K562 (cell line): ENCODE data around the gene ESR2. TPM values are rescaled to one million over a fixed set of nuclear protein-coding genes. Genes with fewer than 3 reads are reported as not detected.
A peak's percentile ranks its signal among the peaks of the same experiment; 100 is the strongest.
"Not testable (repeated sequence)": the region's sequence is repeated elsewhere in the genome, so short reads cannot be mapped to it uniquely, and the experiment has no call there.

Experiments
- ATAC-seq: fragments of 200-7000 bp; cut with Tn5 transposase; 3 replicates; pipeline ENCODE4 v1.9.1; 2020; ENCODE audit warnings: moderate library complexity
- BruUV-seq: library from RNA; stranded (reverse); fragments of 400-500 nt; replicated peaks from 2 replicates; lab custom pipeline; 2021; lab: Mats Ljungman, UMichigan
- CTCF ChIA-PET: fragments of 300-600 bp; formaldehyde crosslinking; extraction: SDS; loops from one replicate; lab custom pipeline; 2021; ENCODE audit warnings: low intra/inter-chr PET ratio; lab: Yijun Ruan, JAX
- POLR2A ChIA-PET: fragments of 300-600, 350-650 bp; sonication (Branson Sonifier 250); formaldehyde crosslinking; extraction: SDS; loops from one replicate; lab custom pipeline; 2021; ENCODE audit warnings: antibody characterized with exemption, inconsistent platforms; lab: Yijun Ruan, JAX
- DNase-seq, 4 experiments: peaks; one replicate each; pipeline versions ENCODE4 v3.0.0 to v3.0.0-alpha.2; 2011 to 2018; ENCODE audit warnings: low spot score in 3 of 4, mixed read lengths in 3 of 4; ENCODE audit errors: extremely low read depth in 1 of 4
- FAIRE-seq: peaks from 2 replicates; lab custom pipeline; 2011; peaks lifted over from hg19 to GRCh38; lab: Jason Lieb, UNC
- H2AFZ ChIP-seq: 2 replicates; pipeline ENCODE4 v1.6.0; 2011; ENCODE audit warnings: low read depth, low read length, control low read depth, inconsistent platforms
- H3K27ac ChIP-seq: fragments of 200-600 bp; 3 replicates; pipeline ENCODE4 v1.8.0; 2011; ENCODE audit warnings: low read depth, mild to moderate bottlenecking, control low read depth, inconsistent platforms, low read length, moderate library complexity, mixed read lengths; ENCODE audit errors: extremely low read depth
- H3K27me3 ChIP-seq, 2 experiments: fragments of 300-600 bp in 1 of 2; 2 replicates in 1 of 2; 3 replicates in 1 of 2; pipeline versions ENCODE4 v1.6.0 to v1.8.0; 2011; ENCODE audit warnings: inconsistent platforms in 2 of 2, low read length in 2 of 2, mild to moderate bottlenecking in 1 of 2, mixed read lengths in 1 of 2, moderate library complexity in 1 of 2; ENCODE audit not compliant: control insufficient read depth in 2 of 2, insufficient read depth in 2 of 2
- H3K36me3 ChIP-seq: fragments of 300-600 bp; 3 replicates; pipeline ENCODE4 v1.8.0; 2011; ENCODE audit warnings: mild to moderate bottlenecking, low read length, inconsistent platforms; ENCODE audit not compliant: control insufficient read depth, insufficient read depth
- H3K4me1 ChIP-seq, 2 experiments: fragments of 200-600 bp in 1 of 2; replicated peaks in 1 of 2; 2 replicates in 1 of 2; 3 replicates in 1 of 2; pipeline versions ENCODE4 v1.5.1 to v1.8.0; 2011; ENCODE audit warnings: inconsistent platforms in 2 of 2, low read length in 2 of 2, mild to moderate bottlenecking in 1 of 2, mixed read lengths in 1 of 2, moderate library complexity in 1 of 2; ENCODE audit not compliant: control insufficient read depth in 2 of 2, insufficient read depth in 2 of 2
- H3K4me2 ChIP-seq: 2 replicates; pipeline ENCODE4 v1.6.1; 2011; ENCODE audit warnings: low read length, control low read depth, inconsistent platforms, mixed read lengths; ENCODE audit not compliant: insufficient read depth
- H3K4me3 ChIP-seq: fragments of 200-600 bp; sonication (generic), shearing (Covaris generic); 2 replicates; pipeline ENCODE4 v1.5.1; 2016; ENCODE audit warnings: control low read depth, inconsistent platforms
- H3K79me2 ChIP-seq: fragments of 200-600 bp; 3 replicates; pipeline ENCODE4 v1.8.0; 2011; ENCODE audit warnings: low read length, inconsistent platforms; ENCODE audit not compliant: control insufficient read depth, insufficient read depth
- H3K9ac ChIP-seq, 2 experiments: 2 replicates each; pipeline versions ENCODE4 v1.6.0 to v1.6.1; 2011; ENCODE audit warnings: low read depth in 2 of 2, low read length in 2 of 2, control low read depth in 1 of 2, inconsistent platforms in 1 of 2, mild to moderate bottlenecking in 1 of 2, mixed read lengths in 1 of 2; ENCODE audit not compliant: insufficient read depth in 1 of 2
- H3K9me1 ChIP-seq: one replicate; pipeline ENCODE4 v1.6.0; 2011; ENCODE audit warnings: inconsistent platforms, mild to moderate bottlenecking, low read length, moderate library complexity; ENCODE audit not compliant: control insufficient read depth, insufficient read depth
- H3K9me3 ChIP-seq: replicated peaks from 2 replicates; pipeline ENCODE4 v1.5.1; 2011; ENCODE audit warnings: low read depth, low read length, inconsistent platforms; ENCODE audit not compliant: control insufficient read depth, insufficient read depth
- H4K20me1 ChIP-seq: replicated peaks from 2 replicates; pipeline ENCODE4 v1.6.1; 2011; ENCODE audit warnings: low read length, inconsistent platforms, mixed read lengths; ENCODE audit not compliant: control insufficient read depth, insufficient read depth
- DNMT1 ChIP-seq: fragments of 450-650 bp; IDR thresholded peaks from 2 replicates; pipeline ENCODE4 v1.6.1; 2016; ENCODE audit warnings: antibody characterized with exemption, mild to moderate bottlenecking
- GATAD2B ChIP-seq: fragments of 450-650 bp; IDR thresholded peaks from 2 replicates; pipeline ENCODE4 v1.6.1; 2017; ENCODE audit warnings: mild to moderate bottlenecking, borderline replicate concordance
- POLR3G ChIP-seq: IDR thresholded peaks from 2 replicates; pipeline ENCODE4 v1.6.1; 2011; ENCODE audit not compliant: insufficient read length, insufficient replicate concordance; ENCODE audit errors: extremely low read depth
- ZNF316 ChIP-seq: fragments of 450-650 bp; IDR thresholded peaks from 2 replicates; pipeline ENCODE4 v1.6.1; 2016
- WGBS: fragments of 100-300 bp; shearing (Covaris generic); methylation state at CpG from one replicate; pipeline ENCODE4 v1.1.6; 2016; ENCODE audit warnings: low coverage, mixed read lengths; ENCODE audit not compliant: insufficient coverage; ENCODE audit errors: missing lambda C conversion rate; 5-methylcytosine and 5-hydroxymethylcytosine counted together
- in situ Hi-C: fragments of 300-500 bp; cut with MboI; formaldehyde crosslinking; loops from 4 replicates; pipeline ENCODE4 v1.15.0; 2018; ENCODE audit warnings: inconsistent platforms, mixed read lengths
- intact Hi-C: fragments of 100-400 bp; cut with micrococcal nuclease; formaldehyde crosslinking; loops from 2 replicates; pipeline ENCODE4 v1.14.2; 2022
- polyA plus RNA-seq, 8 experiments: library from polyadenylated mRNA; depleted of rRNA in 4 of 8; stranded (reverse) in 5 of 8; unstranded in 3 of 8; fragments of >200 nt; fragmentation: Nextera tagmentation in 2 of 8; fragmentation: Illumina TruSeq in 1 of 8; extraction: Ambion mirVana in 2 of 8; extraction: Trizol in 1 of 8; gene quantifications; 2 replicates each; pipeline versions ENCODE4 v1.2.1 to v1.2.3, GENCODE V29; 2011 to 2014; ENCODE audit warnings: inconsistent platforms in 1 of 8, missing spikeins in 1 of 8
- total RNA-seq, 7 experiments: library from RNA; depleted of rRNA in 6 of 7; stranded (reverse); fragments of >200 nt in 6 of 7; fragmentation: Illumina TruSeq in 2 of 7; extraction: Trizol in 2 of 7; gene quantifications; 2 replicates each; pipeline versions ENCODE4 v1.2.1 to v1.2.3, GENCODE V29; 2011 to 2021; ENCODE audit warnings: low replicate concordance in 1 of 7

ESR2 gene
- total and polyA plus RNA-seq, 9 of the 15 experiments (the other 6 are each of a cell fraction or from before 2014, with no cell fraction given) = 0.07 to 3.8 (median 2.0) TPM

DNA sequence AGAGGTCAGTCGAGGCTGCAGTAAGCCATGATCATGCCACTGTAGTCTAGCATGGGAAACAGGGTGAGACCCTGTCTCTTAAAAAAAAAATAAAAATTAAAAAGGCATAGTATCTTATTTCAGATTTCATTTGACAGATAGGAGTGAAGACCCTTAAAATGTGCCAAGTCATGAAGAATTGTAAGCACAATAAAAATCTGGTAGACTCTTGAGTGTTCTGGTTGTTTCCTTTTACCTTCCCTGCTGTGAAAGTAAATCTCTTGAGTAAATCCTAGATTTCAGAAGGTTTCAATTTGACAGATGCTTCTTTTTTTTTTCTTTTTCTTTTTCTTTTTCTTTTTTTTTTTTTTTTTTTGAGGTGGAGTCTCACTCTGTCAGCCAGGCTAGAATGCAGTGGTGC is 109.0 kb downstream of the ESR2 start:
- no peaks in the 10 kb centered on the region for H3K36me3 ChIP-seq
- peak; percentile 64 for TF ChIP-seq ZNF316
- TF ChIP-seq DNMT1 = no peak
- no peaks in the 10 kb centered on the region for H4K20me1 ChIP-seq
- ChIA-PET POLR2A (no interaction called here), CTCF (no interaction called here)
- no peaks in the 10 kb centered on the region for H3K9me3 ChIP-seq
- no peak overlapping the region for H3K4me3 ChIP-seq
- in situ Hi-C loops (no loop called here), intact Hi-C loops (no loop called here)
- BruUV-seq = no TSS peak
- no peaks in the 10 kb centered on the region for H3K79me2 ChIP-seq
- no peak overlapping the region for H3K4me2 ChIP-seq
- H3K9ac ChIP-seq = no peak overlapping the region
- 0% methylated on average over 1 of the region's 1 CpG for WGBS
- no peak overlapping the region for H3K27ac ChIP-seq
- ATAC-seq = no peak
- H3K4me1 ChIP-seq = no peaks in the 10 kb centered on the region; a peak in 1 of 5 replicates
- no peak overlapping the region for H2AFZ ChIP-seq
- FAIRE-seq = no peak
- H3K9me1 ChIP-seq = no peaks in the 10 kb centered on the region
- H3K27me3 ChIP-seq = no peaks in the 10 kb centered on the region
- no peak for DNase-seq

DNA sequence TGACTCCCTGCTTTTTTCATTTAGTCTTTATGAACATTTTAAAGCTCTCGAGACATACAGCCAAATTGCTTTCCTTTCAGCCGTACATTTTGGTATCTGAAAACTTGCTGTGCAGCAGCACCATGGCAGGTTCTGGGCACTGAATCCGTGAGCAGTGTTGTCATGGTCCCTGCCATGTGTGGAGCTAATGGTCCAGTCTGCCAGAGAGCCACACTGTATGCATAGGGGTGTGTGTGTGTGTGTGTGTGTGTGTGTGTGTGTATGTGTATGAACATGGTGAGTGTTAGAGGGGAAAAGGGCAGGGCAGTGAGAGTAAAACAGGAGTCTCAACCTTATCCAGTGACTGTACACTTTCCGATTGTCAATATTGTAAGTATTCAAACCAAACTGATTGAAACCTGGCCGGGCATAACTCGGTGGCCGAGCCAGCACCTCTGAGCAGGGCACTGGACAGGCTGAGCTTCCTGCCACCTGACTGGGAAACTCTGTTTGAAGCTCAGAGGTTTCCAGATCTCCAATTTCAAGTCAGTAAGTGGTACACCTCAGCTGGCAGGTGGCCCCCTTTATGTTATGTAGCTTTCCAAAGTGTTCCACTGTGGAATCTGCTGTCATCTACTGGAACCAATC is 110.0 kb downstream of the ESR2 start:
- ChIA-PET POLR2A (interaction anchor here (0.6 to 1.1 kb wide), 2 partner anchors 10 to 12 kb away, joined by 3 to 4 read pairs; no protein-coding TSS in a partner anchor), CTCF (no interaction called here)
- TF ChIP-seq POLR3G (no peak), GATAD2B (no peak)
- Histone ChIP-seq H2AFZ (no peak overlapping the region), H4K20me1 (no peaks in the 10 kb centered on the region), H3K79me2 (no peaks in the 10 kb centered on the region), H3K27me3 (no peaks in the 10 kb centered on the region), H3K9ac (no peak overlapping the region), H3K9me1 (no peaks in the 10 kb centered on the region), H3K27ac (no peak overlapping the region), H3K4me3 (no peak overlapping the region), H3K9me3 (no peaks in the 10 kb centered on the region), H3K4me1 (no peaks in the 10 kb centered on the region; a peak in 1 of 5 replicates), H3K36me3 (no peaks in the 10 kb centered on the region), H3K4me2 (no peak overlapping the region)
- no TSS peak for BruUV-seq
- intact Hi-C loops (no loop called here), in situ Hi-C loops (no loop called here)
- no peak for FAIRE-seq
- no peak for DNase-seq
- ATAC-seq = no peak
- 61% methylated on average over 4 of the region's 7 CpGs for WGBS

DNA sequence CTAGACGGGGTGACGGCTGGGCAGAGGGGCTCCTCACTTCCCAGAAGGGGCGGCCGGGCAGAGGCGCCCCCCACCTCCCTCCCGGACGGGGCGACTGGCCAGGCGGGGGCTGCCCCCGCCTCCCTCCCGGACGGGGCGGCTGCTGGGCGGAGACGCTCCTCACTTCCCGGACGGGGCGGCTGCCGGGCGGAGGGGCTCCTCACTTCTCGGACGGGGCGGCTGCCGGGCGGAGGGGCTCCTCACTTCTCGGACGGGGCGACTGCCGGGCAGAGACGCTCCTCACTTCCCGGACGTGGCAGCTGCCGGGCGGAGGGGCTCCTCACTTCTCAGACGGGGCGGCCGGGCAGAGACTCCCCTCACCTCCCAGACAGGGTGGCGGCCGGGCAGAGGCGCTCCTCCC is 111.3 kb downstream of the ESR2 start:
- CTCF ChIA-PET, H2AFZ ChIP-seq, H3K36me3 ChIP-seq, intact Hi-C loops, H4K20me1 ChIP-seq, BruUV-seq, POLR2A ChIA-PET, H3K79me2 ChIP-seq, H3K4me1 ChIP-seq, H3K27me3 ChIP-seq, FAIRE-seq, H3K9ac ChIP-seq, in situ Hi-C loops, H3K9me3 ChIP-seq, H3K27ac ChIP-seq, H3K4me2 ChIP-seq, DNase-seq, H3K9me1 ChIP-seq, ATAC-seq, H3K4me3 ChIP-seq: not testable (repeated sequence)
- WGBS = 80% methylated on average over 2 of the region's 40 CpGs
